GM19035 (cell line): ENCODE results near the gene GLRX5.
A peak's percentile ranks its signal among the peaks of the same experiment; 100 is the strongest.

Source experiments
- ATAC-seq: cut with Tn5 transposase; IDR thresholded peaks from one replicate; pipeline ENCODE4 v1.9.1; 2021; ENCODE audit not compliant: unreplicated experiment

The GLRX5 gene

DNA sequence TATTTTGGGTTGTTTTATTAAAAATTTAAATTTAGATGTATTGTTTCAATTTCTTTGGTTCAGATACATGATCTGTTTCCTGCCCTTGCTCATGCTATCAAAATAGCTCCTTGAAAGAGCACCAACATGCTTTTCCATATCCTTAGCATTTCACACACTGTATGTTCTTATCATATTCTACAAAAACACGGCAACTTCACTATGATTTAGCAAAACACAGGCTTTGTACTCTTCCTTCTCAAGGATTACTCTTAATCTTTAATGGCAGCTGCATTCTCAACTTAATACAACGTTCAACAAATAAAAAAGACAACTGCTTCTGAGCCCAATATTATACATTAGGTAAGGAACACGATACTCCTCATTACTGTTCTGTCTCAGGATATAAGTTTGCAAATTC lies 2.9 kb upstream of the GLRX5 start:
- no peak for ATAC-seq

DNA sequence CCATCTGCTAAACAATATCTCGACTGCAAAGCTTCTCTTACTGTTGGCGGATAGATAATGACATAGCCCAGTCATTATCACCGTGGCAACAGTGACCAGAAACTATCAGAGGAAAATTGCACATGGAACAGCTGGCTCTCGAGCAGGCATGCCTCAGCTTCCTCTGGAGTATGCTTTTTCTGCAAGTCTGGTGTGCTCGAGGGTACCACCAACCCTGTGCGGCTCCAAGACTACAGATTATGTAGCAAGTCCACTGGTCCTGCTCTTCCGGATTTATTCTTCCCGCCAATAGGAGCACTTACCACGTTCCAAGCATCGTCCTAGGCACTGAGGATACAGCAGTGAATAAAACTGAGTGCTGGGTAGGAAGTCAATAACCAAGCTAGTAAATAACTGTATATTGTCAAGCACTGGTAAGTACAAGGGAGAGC lies 1.4 kb upstream of the GLRX5 start:
- ATAC-seq = no peak

GRCh38 chr14:95533822-95534221 lies 1.0 kb upstream of the GLRX5 start:
- ATAC-seq = no peak

DNA sequence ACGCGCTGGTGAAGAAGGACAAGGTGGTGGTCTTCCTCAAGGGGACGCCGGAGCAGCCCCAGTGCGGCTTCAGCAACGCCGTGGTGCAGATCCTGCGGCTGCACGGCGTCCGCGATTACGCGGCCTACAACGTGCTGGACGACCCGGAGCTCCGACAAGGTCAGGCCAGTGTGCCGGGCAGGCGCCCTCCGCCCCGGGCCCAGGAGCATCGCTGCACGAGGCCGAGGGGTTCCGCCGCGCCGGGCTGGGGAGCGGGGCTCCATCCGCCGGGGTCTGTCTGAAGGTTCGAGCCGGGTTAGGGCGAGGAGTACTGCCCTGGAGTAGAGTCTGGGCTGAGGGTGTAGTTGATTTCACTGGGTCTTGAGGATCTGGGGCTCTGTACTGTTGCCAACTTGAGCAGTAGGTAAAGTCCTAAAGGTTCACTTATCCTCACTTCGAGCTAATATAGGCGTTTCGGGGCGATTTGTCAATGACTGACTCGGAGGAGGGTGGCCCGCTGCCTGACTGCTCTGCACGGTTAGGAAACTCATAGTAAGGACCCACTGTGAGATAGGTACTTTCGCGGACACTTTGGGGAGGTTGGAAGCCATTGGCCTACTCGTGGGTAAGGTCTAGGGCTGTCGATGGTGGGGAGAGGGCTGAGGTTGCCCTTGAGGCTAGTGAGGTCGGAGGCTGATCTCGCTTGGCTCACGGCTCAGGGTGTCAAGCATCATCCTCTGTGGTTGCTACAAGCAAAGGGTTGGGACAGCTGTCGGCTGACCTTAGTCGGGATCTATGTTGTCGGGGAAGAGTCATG lies 574 bp downstream of the GLRX5 start:
- peak; percentile 5 for ATAC-seq

GRCh38 chr14:95536036-95536593 lies 1.3 kb downstream of the GLRX5 start:
- no peak for ATAC-seq

GRCh38 chr14:95536671-95537070 lies 1.8 kb downstream of the GLRX5 start:
- ATAC-seq = no peak

DNA sequence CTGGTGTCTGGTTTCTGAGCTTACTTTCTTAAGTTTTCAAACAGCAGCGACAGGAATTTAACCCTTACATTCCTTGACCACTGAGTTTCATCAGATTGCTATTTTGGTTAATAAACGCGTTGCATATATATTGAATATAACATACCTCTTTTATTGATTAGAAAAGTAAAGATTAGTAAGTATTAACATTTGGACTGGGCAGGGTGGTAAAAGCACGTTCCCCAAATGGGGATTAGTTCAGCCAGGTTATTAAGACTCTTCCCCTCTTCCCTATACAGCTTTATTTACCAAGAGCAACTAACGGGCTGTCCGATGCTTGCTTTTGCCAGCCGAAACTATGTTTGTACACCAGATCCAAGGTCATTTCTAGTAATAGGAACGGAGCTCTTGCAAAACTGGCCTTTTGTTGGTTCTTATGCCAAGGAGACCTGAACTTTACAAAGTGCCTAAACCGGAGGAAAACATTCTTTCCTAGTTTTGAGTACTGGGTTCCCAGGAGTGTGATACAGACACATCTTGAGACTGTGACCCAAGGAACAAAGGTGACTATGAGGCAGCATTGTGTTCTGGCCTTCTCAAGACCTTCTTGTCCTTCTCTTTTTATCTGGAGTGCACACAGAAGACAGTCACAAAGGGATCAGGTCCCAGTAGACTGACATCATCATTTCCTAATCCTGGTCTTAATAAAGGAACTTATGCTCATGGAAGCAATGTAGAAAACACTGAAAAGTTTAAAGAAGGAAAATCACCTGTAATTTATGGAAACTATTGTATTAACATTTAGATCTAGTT lies 2.6 kb downstream of the GLRX5 start:
- ATAC-seq = no peak

GRCh38 chr14:95538801-95539509 lies 4.1 kb downstream of the GLRX5 start:
- no peak for ATAC-seq

DNA sequence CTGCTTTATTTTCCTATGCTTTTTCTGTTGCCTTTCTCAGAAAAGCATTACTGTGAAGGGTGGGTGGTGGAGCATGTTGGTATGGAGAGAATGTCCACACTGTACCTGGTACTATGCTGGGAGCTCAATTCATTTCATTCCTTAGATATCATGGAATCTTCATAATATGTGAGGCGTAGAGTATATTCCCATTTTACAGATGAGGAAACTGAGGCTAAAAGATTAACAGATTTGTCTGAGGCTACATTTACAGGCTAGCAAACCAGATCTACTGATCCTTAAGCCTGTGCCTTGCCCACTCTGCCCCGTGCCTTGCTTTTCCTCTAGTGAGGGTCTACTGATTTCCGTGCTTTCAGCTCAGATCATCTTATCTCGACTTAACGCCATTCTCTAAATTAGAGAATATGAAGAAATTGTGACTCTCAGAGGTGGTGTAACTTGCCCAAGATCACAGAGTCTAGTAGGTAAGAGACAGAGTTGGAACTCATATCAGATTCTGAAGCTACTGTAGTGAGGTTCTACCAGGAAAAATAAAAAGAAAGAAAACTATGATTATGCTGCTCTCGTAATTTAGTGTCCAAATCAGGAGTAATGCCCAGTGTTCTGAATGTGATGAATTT lies 5.5 kb downstream of the GLRX5 start:
- no peak for ATAC-seq

DNA sequence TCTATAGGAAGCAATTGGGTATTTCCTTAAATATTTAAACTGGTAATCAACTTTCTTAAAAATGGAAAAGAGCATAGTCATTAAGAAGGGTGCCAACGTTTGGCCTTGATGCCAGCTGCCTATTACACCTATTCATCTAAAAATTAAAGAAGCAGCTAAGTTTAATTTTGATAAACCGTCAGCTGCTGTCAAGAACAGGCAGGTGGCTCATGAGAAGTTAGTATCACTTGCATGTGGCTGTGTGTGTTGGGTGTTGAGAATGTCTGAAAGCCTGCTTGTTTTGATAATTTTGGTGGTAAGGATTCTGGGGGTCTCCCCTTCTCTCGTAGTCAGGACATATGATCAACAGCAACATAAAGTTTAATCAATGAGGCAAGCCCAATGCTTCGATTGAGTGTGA lies 6.5 kb downstream of the GLRX5 start:
- no peak for ATAC-seq

GRCh38 chr14:95541932-95542930 lies 7.4 kb downstream of the GLRX5 start:
- no peak for ATAC-seq

DNA sequence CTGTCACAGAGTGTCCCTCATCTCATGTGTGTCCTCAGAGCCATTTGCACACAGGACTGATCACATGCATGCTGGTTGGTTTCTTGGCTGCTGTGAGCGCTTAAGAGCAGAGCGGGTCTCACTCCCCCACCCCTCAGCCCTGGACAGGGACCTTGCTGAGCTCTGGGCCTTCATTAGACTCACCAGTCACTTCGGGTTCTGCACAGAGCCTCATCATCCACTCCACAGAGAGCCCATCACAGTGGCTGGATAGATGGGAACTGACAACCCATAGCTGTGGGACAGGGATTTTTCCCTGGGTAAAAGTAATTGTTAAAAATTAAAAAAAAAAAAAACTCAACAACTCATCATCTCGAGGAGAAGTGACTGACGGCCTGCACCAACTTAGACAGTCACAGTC lies 8.2 kb downstream of the GLRX5 start:
- no peak for ATAC-seq

- ATAC-seq = no peak
Measured at GRCh38 chr14:95544588-95544987, 9.7 kb downstream of the GLRX5 start.

- no peak for ATAC-seq
Measured at GRCh38 chr14:95545515-95546168, 10.8 kb downstream of the GLRX5 start.

DNA sequence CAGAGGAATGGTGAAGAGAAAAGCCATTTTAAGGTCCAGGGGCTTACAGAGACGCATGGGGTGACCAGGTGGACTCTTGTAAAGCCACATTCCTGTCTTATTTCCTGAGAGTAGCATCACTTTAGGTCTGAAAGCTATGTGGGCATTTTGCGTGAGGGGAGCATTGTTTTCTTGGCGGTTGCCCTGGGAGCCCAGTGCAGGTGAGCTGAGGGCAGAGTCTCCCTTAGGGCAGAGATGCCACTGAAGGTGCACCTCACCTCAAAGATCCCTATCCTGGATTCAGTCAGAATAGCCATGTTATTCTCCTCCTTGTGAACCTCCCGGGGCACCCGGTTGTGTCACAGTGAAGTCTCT lies 12.4 kb downstream of the GLRX5 start:
- no peak for ATAC-seq

DNA sequence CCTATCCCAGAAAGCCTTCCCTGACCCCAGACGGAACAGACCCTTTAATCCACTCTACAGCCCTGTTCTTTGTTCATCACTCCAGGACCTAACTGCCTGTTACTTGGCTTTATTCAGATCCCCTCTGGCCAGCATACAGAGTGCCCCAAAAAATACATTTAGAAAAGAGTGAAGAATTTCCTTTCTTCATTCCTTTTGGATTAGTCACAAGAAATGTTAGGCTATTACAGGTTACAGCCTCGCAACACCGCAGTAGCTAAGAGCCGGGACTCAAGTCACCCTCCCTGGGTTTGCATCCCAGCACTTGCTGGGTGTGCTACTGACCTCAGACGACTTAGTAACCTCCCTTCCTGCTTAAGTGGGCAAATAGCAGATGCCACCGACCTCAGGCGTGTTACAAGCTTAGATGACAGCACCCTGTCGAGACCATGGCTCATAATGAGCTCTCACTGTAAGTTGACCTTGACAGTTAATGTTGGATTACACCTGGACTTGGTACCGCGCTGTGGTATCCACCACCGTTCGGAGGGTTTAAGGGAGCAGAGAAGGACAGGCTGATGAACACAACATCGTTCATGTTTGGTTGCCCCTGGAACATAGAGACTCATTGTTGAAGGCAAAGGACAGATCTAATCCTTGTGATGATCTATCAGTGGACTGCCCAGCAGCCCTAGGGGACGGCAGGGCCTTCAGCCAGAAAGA lies 12.9 kb downstream of the GLRX5 start:
- ATAC-seq = no peak

DNA sequence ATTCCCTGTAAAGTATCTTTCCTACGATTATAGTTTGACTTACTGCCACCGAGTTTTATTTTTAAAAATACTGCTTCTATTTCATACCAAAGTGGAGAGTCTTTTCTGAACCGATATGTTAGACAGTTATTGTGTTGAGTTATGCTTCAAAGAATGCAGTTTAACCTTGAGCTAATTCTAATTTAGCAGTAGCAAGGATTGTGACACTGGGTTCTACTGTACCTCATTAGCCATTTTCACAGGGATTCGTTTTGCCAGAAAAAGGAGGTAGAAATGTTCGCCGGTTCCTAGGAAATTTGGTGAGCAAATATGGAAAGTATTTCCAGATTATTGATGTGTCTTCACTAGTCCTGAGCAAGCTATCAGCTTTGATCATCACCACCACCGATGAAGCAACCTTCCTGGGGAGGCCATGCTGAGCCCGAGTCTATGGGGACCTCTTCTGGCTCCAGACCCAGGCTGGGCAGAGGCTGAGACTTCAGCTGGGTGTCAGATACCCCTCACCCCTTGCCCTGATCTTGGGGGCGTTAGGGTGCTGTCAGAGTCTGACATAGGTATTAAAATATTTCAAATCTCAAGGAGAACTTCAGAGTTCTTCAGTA lies 13.6 kb downstream of the GLRX5 start:
- no peak for ATAC-seq
